Nephron progenitor cell (in vitro differentiated cells): ENCODE measurements around the gene C1QTNF3.

Source experiments
- DNase-seq: peaks from one replicate; pipeline ENCODE4 v3.0.0; 2021
- H3K27ac Mint-ChIP-seq: 2 replicates; pipeline ENCODE4 v1.8.0; 2021; ENCODE audit warnings: mild to moderate bottlenecking, moderate library complexity, mixed read lengths
- H3K27me3 Mint-ChIP-seq: 2 replicates; pipeline ENCODE4 v1.8.0; 2021; ENCODE audit warnings: mild to moderate bottlenecking, low read depth, mixed read lengths; ENCODE audit not compliant: poor library complexity
- H3K36me3 Mint-ChIP-seq: 2 replicates; pipeline ENCODE4 v1.8.0; 2021; ENCODE audit warnings: low read depth, mixed read lengths
- H3K4me1 Mint-ChIP-seq: 2 replicates; pipeline ENCODE4 v1.8.0; 2021; ENCODE audit warnings: mixed read lengths
- H3K4me3 Mint-ChIP-seq: 2 replicates; pipeline ENCODE4 v1.8.0; 2021; ENCODE audit warnings: mild to moderate bottlenecking, moderate library complexity, mixed read lengths
- H3K9me3 Mint-ChIP-seq: 2 replicates; pipeline ENCODE4 v1.8.0; 2021; ENCODE audit warnings: mild to moderate bottlenecking, moderate library complexity, mixed read lengths
- CTCF ChIP-seq: fragments of 200-600 bp; sonication (generic); IDR thresholded peaks from 2 replicates; pipeline ENCODE4 v1.5.0; 2021; ENCODE audit warnings: antibody characterized with exemption

Gene C1QTNF3

DNA sequence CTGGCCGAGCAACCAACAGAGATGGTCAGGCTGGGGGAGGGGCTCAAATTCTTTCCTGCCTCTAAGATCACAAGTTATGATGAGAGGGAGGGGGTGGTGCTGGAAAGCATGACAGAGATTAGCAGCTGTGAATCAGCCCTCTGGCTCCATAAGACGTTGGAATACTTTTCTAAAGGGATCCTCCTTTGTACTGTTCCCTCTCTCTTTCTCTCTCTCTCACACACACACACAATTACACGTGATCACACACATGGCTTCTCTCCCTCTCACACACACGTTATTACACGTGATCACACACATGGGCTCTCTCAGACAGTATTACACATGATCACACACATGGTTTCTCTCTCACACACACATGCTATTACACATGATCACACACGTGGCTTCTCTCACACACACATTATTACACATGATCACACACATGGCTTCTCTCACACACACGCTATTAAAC lies 58.3 kb downstream of the C1QTNF3 start, which contains the start of gene SLC45A2:
Gene SLC45A2 (minus strand): TSS at position 23 of the 454 bp plus-strand sequence. CDS start 110 bp downstream, outside the sequence.
- no peak for TF ChIP-seq CTCF
- peak within 1 kb of the TSS; percentile 15 for H3K27ac Mint-ChIP-seq
- H3K27me3 Mint-ChIP-seq: no peaks in the 10 kb centered on the region
- H3K36me3 Mint-ChIP-seq: peaks cover 19% of the 10 kb centered on the region
- no peak within 1 kb of the TSS for H3K4me3 Mint-ChIP-seq
- no peaks in the 10 kb centered on the region for H3K9me3 Mint-ChIP-seq
- no peak for DNase-seq
- no peaks in the 10 kb centered on the region for H3K4me1 Mint-ChIP-seq

GRCh38 chr5:33984178-33984577 lies 58.8 kb downstream of the C1QTNF3 start:
- H3K4me1 Mint-ChIP-seq: no peaks in the 10 kb centered on the region
- peaks cover 15% of the 10 kb centered on the region for H3K36me3 Mint-ChIP-seq
- H3K9me3 Mint-ChIP-seq: no peaks in the 10 kb centered on the region
- no peak for DNase-seq
- H3K4me3 Mint-ChIP-seq: no peak overlapping the region
- H3K27ac Mint-ChIP-seq: peak overlapping the region; percentile 15
- TF ChIP-seq CTCF: no peak
- H3K27me3 Mint-ChIP-seq: no peaks in the 10 kb centered on the region

- H3K36me3 Mint-ChIP-seq: no peaks in the 10 kb centered on the region
- H3K27me3 Mint-ChIP-seq: peaks cover 1% of the 10 kb centered on the region
- H3K9me3 Mint-ChIP-seq: no peaks in the 10 kb centered on the region
- DNase-seq: no peak
- no peak overlapping the region for H3K4me3 Mint-ChIP-seq
- H3K27ac Mint-ChIP-seq: no peak overlapping the region
- TF ChIP-seq CTCF: no peak
- H3K4me1 Mint-ChIP-seq: peaks cover 4% of the 10 kb centered on the region
Measured at GRCh38 chr5:33981408-33982162, 61.4 kb downstream of the C1QTNF3 start.

DNA sequence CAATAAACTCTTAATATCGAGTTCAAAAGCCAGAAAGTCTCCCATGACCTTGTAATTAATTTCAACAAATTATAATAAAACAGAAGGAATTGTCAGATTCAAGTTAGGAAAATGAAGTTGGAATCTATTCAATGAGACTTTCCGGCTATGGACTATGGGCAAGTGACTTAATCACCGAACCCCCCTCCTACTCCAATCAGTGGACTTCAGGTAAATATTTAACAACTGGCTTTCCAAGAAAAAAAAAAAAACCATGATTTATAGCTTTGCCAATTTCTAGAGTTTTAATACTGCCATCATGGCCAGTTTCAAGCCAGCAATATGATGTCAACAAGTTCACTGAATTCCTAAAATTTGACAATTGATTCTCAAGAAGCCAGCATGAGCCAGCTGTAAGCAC lies 63.0 kb downstream of the C1QTNF3 start:
- Mint-ChIP-seq H3K36me3 (no peaks in the 10 kb centered on the region), H3K27ac (no peak overlapping the region), H3K9me3 (no peaks in the 10 kb centered on the region), H3K4me1 (peaks cover 19% of the 10 kb centered on the region), H3K4me3 (no peak overlapping the region), H3K27me3 (peaks cover 3% of the 10 kb centered on the region)
- no peak for TF ChIP-seq CTCF
- DNase-seq: no peak

- TF ChIP-seq CTCF: no peak
- H3K9me3 Mint-ChIP-seq: no peaks in the 10 kb centered on the region
- no peaks in the 10 kb centered on the region for H3K36me3 Mint-ChIP-seq
- no peak for DNase-seq
- no peak overlapping the region for H3K4me3 Mint-ChIP-seq
- peaks cover 3% of the 10 kb centered on the region for H3K27me3 Mint-ChIP-seq
- peaks cover 26% of the 10 kb centered on the region for H3K4me1 Mint-ChIP-seq
- H3K27ac Mint-ChIP-seq: no peak overlapping the region
Measured at GRCh38 chr5:33978306-33978705, 64.7 kb downstream of the C1QTNF3 start.

- H3K4me3 Mint-ChIP-seq: no peak overlapping the region
- no peaks in the 10 kb centered on the region for H3K36me3 Mint-ChIP-seq
- no peak for DNase-seq
- no peak for TF ChIP-seq CTCF
- H3K9me3 Mint-ChIP-seq: no peaks in the 10 kb centered on the region
- peak overlapping the region; percentile 20 for H3K27ac Mint-ChIP-seq
- H3K4me1 Mint-ChIP-seq: peaks cover 26% of the 10 kb centered on the region
- peaks cover 3% of the 10 kb centered on the region for H3K27me3 Mint-ChIP-seq
Measured at GRCh38 chr5:33976307-33976706, 66.7 kb downstream of the C1QTNF3 start.
